Heart left ventricle (tissue), 13 donors: ENCODE results near the gene DBH.
"Not testable (repeated sequence)": the region's sequence is repeated elsewhere in the genome, so short reads cannot be mapped to it uniquely, and the experiment has no call there.

Experiments used
- POLR2A ChIP-seq, 2 donors: fragments of 450-650 bp; IDR thresholded peaks; one replicate each; pipeline ENCODE4 v1.6.1; 2017; ENCODE audit warnings: antibody characterized with exemption in 2 of 2, mild to moderate bottlenecking in 2 of 2, moderate library complexity in 2 of 2
- TF ChIP-seq, protein P1 (sequence below), 12 donors: fragments of 200-600 bp; sonication (generic) in 4 of 12; IDR thresholded peaks; one replicate each; pipeline versions ENCODE4 v1.5.0 to v1.8.0; 2018 to 2022; ENCODE audit warnings: antibody characterized with exemption in 12 of 12, mild to moderate bottlenecking in 5 of 12
- donor health status: ischemic (EF 13 %, LVEDD 7.1; RV severe dilation, severe dysfunction).
- donor health status: DM: no; HTN: yes; CAD: no.
- donor health status: DM: no; HTN: no; CAD: no.
- donor health status: ischemic (EF 25% LVEDD 6.9; RV normal size, moderate dysfunction).
- donor health status: ischemic (EF 25% LVEDD 5.7; RV mildly dilated, moderate dysfunction).
- donor health status: ischemic (EF 35%, LVEDD 5.7; RV mildly dilated, moderate dysfunction).
- donor health status: nonischemic (EF 11% LVEDD 7.7; RV severe dilation, severe dysfunction).
- donor health status: DM: yes; HTN: yes; CAD: no.
- donor health status: PGD.
- donor health status: ischemic (EF 29% LVEDD 5.4; RV normal size, mild dysfunction).
- donor health status: nonischemic (EF 23%, LVEDD 6.1; RV moderate dilation, normal function).

DNA sequence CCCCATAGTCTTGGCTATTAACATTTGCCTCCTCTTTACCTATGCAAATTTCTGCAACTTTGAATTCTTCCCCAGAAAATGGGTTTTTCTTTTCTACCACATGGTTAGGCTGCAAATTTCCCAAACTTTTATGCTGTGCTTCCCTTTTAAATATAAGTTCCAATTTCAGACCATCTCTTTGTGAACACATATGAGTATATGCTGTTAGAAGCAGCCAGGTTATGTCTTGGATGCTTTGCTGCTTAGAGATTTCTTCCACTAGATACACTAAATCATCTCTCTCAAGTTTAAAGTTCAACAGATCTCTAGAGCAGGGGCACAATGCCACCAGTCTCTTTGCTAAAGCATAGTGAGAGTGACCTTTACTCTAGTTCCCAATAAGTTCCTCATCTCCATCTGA is 10.2 kb upstream of the DBH start:
- TF ChIP-seq, protein P1, sequence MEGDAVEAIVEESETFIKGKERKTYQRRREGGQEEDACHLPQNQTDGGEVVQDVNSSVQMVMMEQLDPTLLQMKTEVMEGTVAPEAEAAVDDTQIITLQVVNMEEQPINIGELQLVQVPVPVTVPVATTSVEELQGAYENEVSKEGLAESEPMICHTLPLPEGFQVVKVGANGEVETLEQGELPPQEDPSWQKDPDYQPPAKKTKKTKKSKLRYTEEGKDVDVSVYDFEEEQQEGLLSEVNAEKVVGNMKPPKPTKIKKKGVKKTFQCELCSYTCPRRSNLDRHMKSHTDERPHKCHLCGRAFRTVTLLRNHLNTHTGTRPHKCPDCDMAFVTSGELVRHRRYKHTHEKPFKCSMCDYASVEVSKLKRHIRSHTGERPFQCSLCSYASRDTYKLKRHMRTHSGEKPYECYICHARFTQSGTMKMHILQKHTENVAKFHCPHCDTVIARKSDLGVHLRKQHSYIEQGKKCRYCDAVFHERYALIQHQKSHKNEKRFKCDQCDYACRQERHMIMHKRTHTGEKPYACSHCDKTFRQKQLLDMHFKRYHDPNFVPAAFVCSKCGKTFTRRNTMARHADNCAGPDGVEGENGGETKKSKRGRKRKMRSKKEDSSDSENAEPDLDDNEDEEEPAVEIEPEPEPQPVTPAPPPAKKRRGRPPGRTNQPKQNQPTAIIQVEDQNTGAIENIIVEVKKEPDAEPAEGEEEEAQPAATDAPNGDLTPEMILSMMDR (IDR thresholded peaks at IDR 0.05), result not testable (repeated sequence)
- TF ChIP-seq POLR2A (IDR thresholded peaks at IDR 0.05), result not testable (repeated sequence)
